Measurements from ENCODE around the gene KATNB1. TPM values are rescaled to one million over a fixed set of nuclear protein-coding genes. Genes with fewer than 3 reads are reported as not detected.
A peak's percentile ranks its signal among the peaks of the same experiment; 100 is the strongest.

The KATNB1 gene
- polyA plus RNA-seq, 3 donors, result 16.9 to 35.6 (median 17.7) TPM

- Histone ChIP-seq H3K4me2 (replicated peaks; ENCODE audit: extremely low read depth, low read length, poor library complexity, severe bottlenecking) (no peak overlapping the region), H3K4me1 (ENCODE audit: control insufficient read depth in 1 of 2, insufficient read depth in 2 of 2, low read length in 2 of 2) (peaks cover 11 to 16% of the 10 kb centered on the region in 2 donors), H3K36me3 (replicated peaks in 1 of 2; ENCODE audit: control insufficient read depth in 1 of 2, insufficient read depth in 2 of 2, low read length in 2 of 2) (no peaks in the 10 kb centered on the region), H3K9ac (ENCODE audit: insufficient read depth, low read length, poor library complexity, severe bottlenecking) (no peak overlapping the region), H3K4me3 (replicated peaks in 1 of 3; ENCODE audit: low read depth in 2 of 3, low read length in 3 of 3) (no peak overlapping the region), H3K27ac (ENCODE audit: low read depth in 1 of 2, low read length in 2 of 2) (no peak overlapping the region), H2AFZ (ENCODE audit: insufficient read depth, low read depth, low read length, poor library complexity, severe bottlenecking) (no peak overlapping the region), H3K9me3 (replicated peaks in 1 of 2; ENCODE audit: control insufficient read depth in 1 of 2, insufficient read depth in 1 of 2, low read length in 2 of 2) (no peaks in the 10 kb centered on the region), H4K20me1 (ENCODE audit: insufficient read depth, low read length) (no peaks in the 10 kb centered on the region), H3K79me2 (ENCODE audit: insufficient read depth, low read length) (no peaks in the 10 kb centered on the region), H3K27me3 (ENCODE audit: control insufficient read depth in 2 of 2, insufficient read depth in 2 of 2, low read length in 2 of 2) (no peaks in the 10 kb centered on the region)
- 93% methylated on average over 9 of the region's 13 CpGs for WGBS (ENCODE audit: insufficient coverage)
- DNase-seq, result no peak
- intact Hi-C loops (cut with micrococcal nuclease), result loop anchor here (5.0 to 10.0 kb wide), 5 partner anchors 34 to 426 kb away; partner anchors contain the start of genes CFAP20 (in 1 of the 2), DRC7 (in 1 of the 2) and POLR2C (in 1 of the 2)
- Mint-ChIP-seq H3K27ac (peak overlapping the region in 5 of 7 donors; percentile 8 to 81 (median 37)), H3K27me3 (ENCODE audit: low read depth in 3 of 3) (peaks cover 0 to 3% (median 2%) of the 10 kb centered on the region in 3 donors), H3K9me3 (peaks cover 0 to 5% (median 0%) of the 10 kb centered on the region in 7 donors), H3K36me3 (no peaks in the 10 kb centered on the region), H3K4me1 (peaks cover 11% of the 10 kb centered on the region), H3K4me3 (peak overlapping the region in 1 of 2 donors; percentile 10)
- TF ChIP-seq CTCF (IDR thresholded peaks at IDR 0.05), result no peak
Observed at GRCh38 chr16:57730771-57731730, 4.5 kb upstream of the KATNB1 start.

GRCh38 chr16:57732037-57732436 lies 3.5 kb upstream of the KATNB1 start:
- Histone ChIP-seq H3K4me2 (replicated peaks; ENCODE audit: extremely low read depth, low read length, poor library complexity, severe bottlenecking) (no peak overlapping the region), H4K20me1 (ENCODE audit: insufficient read depth, low read length) (no peaks in the 10 kb centered on the region), H3K9me3 (replicated peaks in 1 of 2; ENCODE audit: control insufficient read depth in 1 of 2, insufficient read depth in 1 of 2, low read length in 2 of 2) (no peaks in the 10 kb centered on the region), H3K4me1 (ENCODE audit: control insufficient read depth in 1 of 2, insufficient read depth in 2 of 2, low read length in 2 of 2) (peaks cover 21 to 26% of the 10 kb centered on the region in 2 donors), H2AFZ (ENCODE audit: insufficient read depth, low read depth, low read length, poor library complexity, severe bottlenecking) (no peak overlapping the region), H3K9ac (ENCODE audit: insufficient read depth, low read length, poor library complexity, severe bottlenecking) (no peak overlapping the region), H3K36me3 (replicated peaks in 1 of 2; ENCODE audit: control insufficient read depth in 1 of 2, insufficient read depth in 2 of 2, low read length in 2 of 2) (no peaks in the 10 kb centered on the region), H3K79me2 (ENCODE audit: insufficient read depth, low read length) (no peaks in the 10 kb centered on the region), H3K27ac (ENCODE audit: low read depth in 1 of 2, low read length in 2 of 2) (no peak overlapping the region), H3K4me3 (replicated peaks in 1 of 3; ENCODE audit: low read depth in 2 of 3, low read length in 3 of 3) (no peak overlapping the region), H3K27me3 (ENCODE audit: control insufficient read depth in 2 of 2, insufficient read depth in 2 of 2, low read length in 2 of 2) (no peaks in the 10 kb centered on the region)
- H3K4me1 Mint-ChIP-seq, result peaks cover 20% of the 10 kb centered on the region
- no peaks in the 10 kb centered on the region for H3K36me3 Mint-ChIP-seq
- intact Hi-C loops (cut with micrococcal nuclease), result loop anchor here (5.0 to 10.0 kb wide), 5 partner anchors 35 to 427 kb away; partner anchors contain the start of genes CFAP20 (in 1 of the 2), DRC7 (in 1 of the 2) and POLR2C (in 1 of the 2)
- peak overlapping the region in 6 of 7 donors; percentile 37 to 73 (median 57) for H3K27ac Mint-ChIP-seq
- H3K9me3 Mint-ChIP-seq, result peaks cover 0 to 8% (median 0%) of the 10 kb centered on the region in 7 donors
- no peak for TF ChIP-seq CTCF (IDR thresholded peaks at IDR 0.05)
- WGBS (ENCODE audit: insufficient coverage), result no CpG with 5 or more reads among the region's 2 CpGs
- peak; percentile 54 to 80 (median 66) for DNase-seq
- peaks cover 0 to 3% (median 2%) of the 10 kb centered on the region in 3 donors for H3K27me3 Mint-ChIP-seq (ENCODE audit: low read depth in 3 of 3)
- H3K4me3 Mint-ChIP-seq, result no peak overlapping the region

Data from CD14-positive monocyte (primary cell).